Measurements from ENCODE around the gene GNB2. TPM values are rescaled to one million over a fixed set of nuclear protein-coding genes. Genes with fewer than 3 reads are reported as not detected.

Gene GNB2
- total and polyA plus RNA-seq, 2 of the 13 experiments (the other 11 are each of a cell fraction or from before 2014, with no cell fraction given): 48.3 to 67.1 TPM

DNA sequence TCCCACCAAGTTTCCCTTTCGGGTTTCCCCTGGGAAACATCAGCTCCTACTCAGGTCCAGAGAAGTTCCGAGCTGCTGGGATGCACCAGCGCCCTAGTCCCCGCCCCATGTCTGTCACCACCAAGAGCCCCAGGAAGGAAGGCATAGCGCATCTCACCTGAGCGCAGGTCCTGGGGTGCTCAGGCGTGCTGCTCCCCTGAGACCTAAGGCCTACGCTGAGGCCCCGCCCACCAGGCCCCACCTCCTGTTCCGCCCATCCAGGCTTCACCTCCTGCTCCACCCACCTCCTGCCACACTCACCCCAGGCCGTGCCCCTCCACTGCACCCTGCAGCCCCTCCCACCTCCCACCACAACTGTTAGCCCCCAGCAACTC lies 31.0 kb upstream of the GNB2 start (continued):
- TF ChIP-seq GATAD1 (CRISPR knock-in tag; IDR thresholded peaks at IDR 0.05) (0 out of 2 replicates have a peak, but pooled peaks have one; percentile 31), PHF8 (CRISPR knock-in tag; IDR thresholded peaks at IDR 0.05) (peak; percentile 39), SMAD3 (CRISPR knock-in tag; IDR thresholded peaks at IDR 0.05) (no peak), SP1 (IDR thresholded peaks at IDR 0.05) (no peak), SP1 (CRISPR knock-in tag; IDR thresholded peaks at IDR 0.05) (peak; percentile 66; the same call in 1 of the 2 replicates), HMG20B (CRISPR knock-in tag; conservative IDR thresholded peaks at IDR 0.05) (no peak), NONO (IDR thresholded peaks at IDR 0.05) (no peak), NONO (CRISPR knock-in tag; conservative IDR thresholded peaks at IDR 0.05) (no peak), NFE2 (CRISPR knock-in tag; IDR thresholded peaks at IDR 0.05) (no peak), ZBTB8A (CRISPR knock-in tag; IDR thresholded peaks at IDR 0.05; ENCODE audit: borderline replicate concordance, low read depth) (no peak), ZFP37 (CRISPR knock-in tag; IDR thresholded peaks at IDR 0.05; ENCODE audit: borderline replicate concordance) (no peak), NFYC (CRISPR knock-in tag; IDR thresholded peaks at IDR 0.05) (no peak), NRL (CRISPR knock-in tag; IDR thresholded peaks at IDR 0.05; ENCODE audit: borderline replicate concordance) (no peak), TBX3 (IDR thresholded peaks at IDR 0.05; ENCODE audit: borderline replicate concordance) (no peak), MTF2 (CRISPR knock-in tag; IDR thresholded peaks at IDR 0.05; ENCODE audit: borderline replicate concordance) (no peak), ZNF138 (CRISPR knock-in tag; IDR thresholded peaks at IDR 0.05; ENCODE audit: low read depth) (no peak), ZNF460 (CRISPR knock-in tag; IDR thresholded peaks at IDR 0.05; ENCODE audit: borderline replicate concordance) (no peak), ZKSCAN1 (IDR thresholded peaks at IDR 0.05; ENCODE audit: low read length) (no peak)
- TF ChIP-seq, protein P1, sequence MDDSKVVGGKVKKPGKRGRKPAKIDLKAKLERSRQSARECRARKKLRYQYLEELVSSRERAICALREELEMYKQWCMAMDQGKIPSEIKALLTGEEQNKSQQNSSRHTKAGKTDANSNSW (CRISPR knock-in tag; IDR thresholded peaks at IDR 0.05; ENCODE audit: borderline replicate concordance): no peak
- TF ChIP-seq, protein P2, sequence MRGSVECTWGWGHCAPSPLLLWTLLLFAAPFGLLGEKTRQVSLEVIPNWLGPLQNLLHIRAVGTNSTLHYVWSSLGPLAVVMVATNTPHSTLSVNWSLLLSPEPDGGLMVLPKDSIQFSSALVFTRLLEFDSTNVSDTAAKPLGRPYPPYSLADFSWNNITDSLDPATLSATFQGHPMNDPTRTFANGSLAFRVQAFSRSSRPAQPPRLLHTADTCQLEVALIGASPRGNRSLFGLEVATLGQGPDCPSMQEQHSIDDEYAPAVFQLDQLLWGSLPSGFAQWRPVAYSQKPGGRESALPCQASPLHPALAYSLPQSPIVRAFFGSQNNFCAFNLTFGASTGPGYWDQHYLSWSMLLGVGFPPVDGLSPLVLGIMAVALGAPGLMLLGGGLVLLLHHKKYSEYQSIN (CRISPR knock-in tag; IDR thresholded peaks at IDR 0.05; ENCODE audit: borderline replicate concordance): no peak
- TF ChIP-seq, protein P3, sequence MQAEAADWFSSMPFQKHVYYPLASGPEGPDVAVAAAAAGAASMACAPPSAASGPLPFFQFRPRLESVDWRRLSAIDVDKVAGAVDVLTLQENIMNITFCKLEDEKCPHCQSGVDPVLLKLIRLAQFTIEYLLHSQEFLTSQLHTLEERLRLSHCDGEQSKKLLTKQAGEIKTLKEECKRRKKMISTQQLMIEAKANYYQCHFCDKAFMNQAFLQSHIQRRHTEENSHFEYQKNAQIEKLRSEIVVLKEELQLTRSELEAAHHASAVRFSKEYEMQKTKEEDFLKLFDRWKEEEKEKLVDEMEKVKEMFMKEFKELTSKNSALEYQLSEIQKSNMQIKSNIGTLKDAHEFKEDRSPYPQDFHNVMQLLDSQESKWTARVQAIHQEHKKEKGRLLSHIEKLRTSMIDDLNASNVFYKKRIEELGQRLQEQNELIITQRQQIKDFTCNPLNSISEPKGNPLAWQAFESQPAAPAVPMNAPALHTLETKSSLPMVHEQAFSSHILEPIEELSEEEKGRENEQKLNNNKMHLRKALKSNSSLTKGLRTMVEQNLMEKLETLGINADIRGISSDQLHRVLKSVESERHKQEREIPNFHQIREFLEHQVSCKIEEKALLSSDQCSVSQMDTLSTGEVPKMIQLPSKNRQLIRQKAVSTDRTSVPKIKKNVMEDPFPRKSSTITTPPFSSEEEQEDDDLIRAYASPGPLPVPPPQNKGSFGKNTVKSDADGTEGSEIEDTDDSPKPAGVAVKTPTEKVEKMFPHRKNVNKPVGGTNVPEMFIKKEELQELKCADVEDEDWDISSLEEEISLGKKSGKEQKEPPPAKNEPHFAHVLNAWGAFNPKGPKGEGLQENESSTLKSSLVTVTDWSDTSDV (CRISPR knock-in tag; IDR thresholded peaks at IDR 0.05): no peak
- TF ChIP-seq, protein P4, sequence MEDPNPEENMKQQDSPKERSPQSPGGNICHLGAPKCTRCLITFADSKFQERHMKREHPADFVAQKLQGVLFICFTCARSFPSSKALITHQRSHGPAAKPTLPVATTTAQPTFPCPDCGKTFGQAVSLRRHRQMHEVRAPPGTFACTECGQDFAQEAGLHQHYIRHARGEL (CRISPR knock-in tag; IDR thresholded peaks at IDR 0.05): no peak
- TF ChIP-seq, protein P5, sequence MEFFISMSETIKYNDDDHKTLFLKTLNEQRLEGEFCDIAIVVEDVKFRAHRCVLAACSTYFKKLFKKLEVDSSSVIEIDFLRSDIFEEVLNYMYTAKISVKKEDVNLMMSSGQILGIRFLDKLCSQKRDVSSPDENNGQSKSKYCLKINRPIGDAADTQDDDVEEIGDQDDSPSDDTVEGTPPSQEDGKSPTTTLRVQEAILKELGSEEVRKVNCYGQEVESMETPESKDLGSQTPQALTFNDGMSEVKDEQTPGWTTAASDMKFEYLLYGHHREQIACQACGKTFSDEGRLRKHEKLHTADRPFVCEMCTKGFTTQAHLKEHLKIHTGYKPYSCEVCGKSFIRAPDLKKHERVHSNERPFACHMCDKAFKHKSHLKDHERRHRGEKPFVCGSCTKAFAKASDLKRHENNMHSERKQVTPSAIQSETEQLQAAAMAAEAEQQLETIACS (CRISPR knock-in tag; IDR thresholded peaks at IDR 0.05): no peak
- TF ChIP-seq, protein P6, sequence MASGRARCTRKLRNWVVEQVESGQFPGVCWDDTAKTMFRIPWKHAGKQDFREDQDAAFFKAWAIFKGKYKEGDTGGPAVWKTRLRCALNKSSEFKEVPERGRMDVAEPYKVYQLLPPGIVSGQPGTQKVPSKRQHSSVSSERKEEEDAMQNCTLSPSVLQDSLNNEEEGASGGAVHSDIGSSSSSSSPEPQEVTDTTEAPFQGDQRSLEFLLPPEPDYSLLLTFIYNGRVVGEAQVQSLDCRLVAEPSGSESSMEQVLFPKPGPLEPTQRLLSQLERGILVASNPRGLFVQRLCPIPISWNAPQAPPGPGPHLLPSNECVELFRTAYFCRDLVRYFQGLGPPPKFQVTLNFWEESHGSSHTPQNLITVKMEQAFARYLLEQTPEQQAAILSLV (CRISPR knock-in tag; IDR thresholded peaks at IDR 0.05; ENCODE audit: borderline replicate concordance): no peak
- TF ChIP-seq, protein P7, sequence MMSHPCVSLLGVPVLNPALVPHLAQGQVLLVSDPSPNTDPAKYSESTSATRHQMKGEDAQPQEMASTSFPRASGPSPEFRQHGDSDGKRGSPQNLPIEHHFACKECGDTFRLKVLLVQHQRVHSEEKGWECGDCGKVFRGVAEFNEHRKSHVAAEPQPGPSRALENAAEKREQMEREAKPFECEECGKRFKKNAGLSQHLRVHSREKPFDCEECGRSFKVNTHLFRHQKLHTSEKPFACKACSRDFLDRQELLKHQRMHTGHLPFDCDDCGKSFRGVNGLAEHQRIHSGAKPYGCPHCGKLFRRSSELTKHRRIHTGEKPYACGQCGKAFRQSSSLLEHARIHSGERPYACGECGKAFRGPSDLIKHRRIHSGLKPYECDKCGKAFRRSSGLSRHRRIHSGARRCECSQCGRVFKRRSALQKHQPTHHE (CRISPR knock-in tag; IDR thresholded peaks at IDR 0.05; ENCODE audit: borderline replicate concordance): peak; percentile 47; the same call in 1 of the 2 replicates
